GM12872 (cell line): ENCODE results near the gene TGM4.

Experiments
- CTCF ChIP-seq: IDR thresholded peaks from 3 replicates; pipeline ENCODE4 v1.5.1; 2011; ENCODE audit warnings: low read depth, mild to moderate bottlenecking, low read length, moderate library complexity; ENCODE audit not compliant: insufficient read depth

TGM4 gene

GRCh38 chr3:44874308-44874707 lies at the start of gene TGM4:
TSS of gene TGM4 (plus strand) at chr3:44874608. CDS start at chr3:44874679, 71 bp downstream.
- TF ChIP-seq CTCF, result no peak

GRCh38 chr3:44825264-44825925 lies 49.0 kb upstream of the TGM4 start:
- TF ChIP-seq CTCF, result no peak

- no peak for TF ChIP-seq CTCF
Measured at GRCh38 chr3:44827196-44827595, 47.2 kb upstream of the TGM4 start.

GRCh38 chr3:44831232-44831631 lies 43.2 kb upstream of the TGM4 start:
- TF ChIP-seq CTCF, result no peak

GRCh38 chr3:44832032-44832431 lies 42.4 kb upstream of the TGM4 start:
- no peak for TF ChIP-seq CTCF

DNA sequence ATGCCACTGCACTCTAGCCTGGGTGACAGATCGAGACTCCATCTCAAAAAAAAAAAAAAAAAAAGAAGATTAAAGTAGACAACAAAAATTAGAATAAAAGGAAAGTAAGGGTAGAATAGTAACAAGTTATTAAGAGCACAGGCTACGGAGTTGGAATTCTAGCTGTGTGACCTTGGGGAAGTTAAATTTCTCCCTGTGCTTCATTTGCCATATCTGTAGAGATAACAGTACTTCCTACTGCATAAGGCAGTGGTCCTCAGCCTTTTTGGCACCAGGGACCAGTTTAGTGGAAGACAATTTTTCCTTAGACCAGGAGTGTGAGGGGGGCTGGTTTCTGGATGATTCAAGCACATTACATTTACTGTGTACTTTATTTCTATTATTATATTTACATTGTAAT lies 41.4 kb upstream of the TGM4 start:
- no peak for TF ChIP-seq CTCF

GRCh38 chr3:44833394-44833793 lies 41.0 kb upstream of the TGM4 start:
- no peak for TF ChIP-seq CTCF

GRCh38 chr3:44835684-44836083 lies 38.7 kb upstream of the TGM4 start:
- no peak for TF ChIP-seq CTCF
